Activated CD8-positive, alpha-beta memory T cell treated with anti-CD3 and anti-CD28 coated beads, Interleukin-2, amount 50 U/mL, for 1 hour (primary cell): ENCODE measurements around the gene DUXB.

ENCODE experiments used
- DNase-seq: peaks from one replicate; pipeline ENCODE4 v3.0.0-alpha.2; 2020; ENCODE audit errors: extremely low read depth

Gene DUXB

GRCh38 chr16:75660726-75661302, 40.4 kb downstream of the DUXB start:
- no peak for DNase-seq

GRCh38 chr16:75660321-75660720, 40.9 kb downstream of the DUXB start:
- no peak for DNase-seq

GRCh38 chr16:75658175-75658574, 43.1 kb downstream of the DUXB start:
- DNase-seq, result no peak

- DNase-seq, result no peak
Observed at GRCh38 chr16:75653922-75654321, 47.3 kb downstream of the DUXB start.

GRCh38 chr16:75648265-75649076, 52.8 kb downstream of the DUXB start:
- DNase-seq, result peak; percentile 58

- peak; percentile 75 for DNase-seq
Observed at GRCh38 chr16:75647492-75648264, 53.6 kb downstream of the DUXB start, which contains the start of the genes KARS1 and TERF2IP. TSS of gene KARS1 (minus strand) at chr16:75647665. CDS start at chr16:75647639, 26 bp downstream. TSS of gene TERF2IP (plus strand) at chr16:75647773. CDS start at chr16:75647883, 110 bp downstream.

- DNase-seq, result no peak
Observed at GRCh38 chr16:75647112-75647491, 54.2 kb downstream of the DUXB start.

GRCh38 chr16:75644240-75645012, 56.8 kb downstream of the DUXB start:
- DNase-seq, result no peak
